HG02885 (cell line): Measurements from ENCODE around the gene DUSP22.
A peak's percentile ranks its signal among the peaks of the same experiment; 100 is the strongest.
"Not testable (repeated sequence)": the region's sequence is repeated elsewhere in the genome, so short reads cannot be mapped to it uniquely, and the experiment has no call there.

Source experiments
- ATAC-seq: cut with Tn5 transposase; IDR thresholded peaks from one replicate; pipeline ENCODE4 v1.9.1; 2021; ENCODE audit warnings: mild to moderate bottlenecking; ENCODE audit not compliant: unreplicated experiment, poor library complexity

DUSP22 gene

GRCh38 chr6:359261-360035 is 67.2 kb downstream of the DUSP22 start:
- no peak for ATAC-seq

GRCh38 chr6:360349-360748 is 68.1 kb downstream of the DUSP22 start:
- no peak for ATAC-seq

- no peak for ATAC-seq
Observed at GRCh38 chr6:360764-361373, 68.6 kb downstream of the DUSP22 start.

- no peak for ATAC-seq
Observed at GRCh38 chr6:361411-362132, 69.3 kb downstream of the DUSP22 start.

- ATAC-seq: no peak
Observed at GRCh38 chr6:362231-362923, 70.1 kb downstream of the DUSP22 start.

- no peak for ATAC-seq
Observed at GRCh38 chr6:362924-363249, 70.6 kb downstream of the DUSP22 start.

GRCh38 chr6:363291-363690 is 71.0 kb downstream of the DUSP22 start:
- ATAC-seq: no peak

- ATAC-seq: no peak
Observed at GRCh38 chr6:363909-364308, 71.6 kb downstream of the DUSP22 start.

GRCh38 chr6:364609-365540 is 72.6 kb downstream of the DUSP22 start:
- ATAC-seq: peak; percentile 56

- ATAC-seq: no peak
Observed at GRCh38 chr6:365835-366234, 73.5 kb downstream of the DUSP22 start.

- no peak for ATAC-seq
Observed at GRCh38 chr6:366389-367297, 74.4 kb downstream of the DUSP22 start.

- ATAC-seq: no peak
Observed at GRCh38 chr6:367298-367794, 75.1 kb downstream of the DUSP22 start.

- no peak for ATAC-seq
Observed at GRCh38 chr6:367891-368630, 75.8 kb downstream of the DUSP22 start.

GRCh38 chr6:369559-370431 is 77.5 kb downstream of the DUSP22 start:
- ATAC-seq: no peak

GRCh38 chr6:370555-370954 is 78.3 kb downstream of the DUSP22 start:
- no peak for ATAC-seq

GRCh38 chr6:371851-372250 is 79.6 kb downstream of the DUSP22 start:
- not testable (repeated sequence) for ATAC-seq

GRCh38 chr6:372336-372911 is 80.1 kb downstream of the DUSP22 start:
- ATAC-seq: no peak
